Muscle layer of duodenum (tissue), 2 donors: Measurements from ENCODE around the gene ZPR1.

Experiments used
- H3K27ac ChIP-seq: one replicate; pipeline ENCODE4 v1.7.0; 2013; ENCODE audit warnings: mild to moderate bottlenecking, low read length
- H3K27me3 ChIP-seq: one replicate; pipeline ENCODE4 v1.7.0; 2013; ENCODE audit warnings: low read depth, mild to moderate bottlenecking, control low read depth, low read length
- H3K36me3 ChIP-seq, 2 donors: one replicate each; pipeline ENCODE4 v1.7.0; 2013; ENCODE audit warnings: low read length in 2 of 2, control low read depth in 1 of 2, mild to moderate bottlenecking in 1 of 2; ENCODE audit not compliant: insufficient read depth in 2 of 2, control insufficient read depth in 1 of 2
- H3K4me1 ChIP-seq, 2 donors: one replicate each; pipeline ENCODE4 v1.7.0; 2013; ENCODE audit warnings: low read length in 2 of 2, mild to moderate bottlenecking in 2 of 2, control low read depth in 1 of 2, moderate library complexity in 1 of 2; ENCODE audit not compliant: insufficient read depth in 2 of 2, control insufficient read depth in 1 of 2
- H3K4me3 ChIP-seq, 2 donors: one replicate each; pipeline ENCODE4 v1.7.0; 2013; ENCODE audit warnings: low read length in 2 of 2, low read depth in 1 of 2, mild to moderate bottlenecking in 1 of 2
- H3K9me3 ChIP-seq, 2 donors: one replicate each; pipeline ENCODE4 v1.7.0; 2013; ENCODE audit warnings: low read length in 2 of 2, control low read depth in 1 of 2, mild to moderate bottlenecking in 1 of 2; ENCODE audit not compliant: control insufficient read depth in 1 of 2
- donor health status: healthy.

The ZPR1 gene

DNA sequence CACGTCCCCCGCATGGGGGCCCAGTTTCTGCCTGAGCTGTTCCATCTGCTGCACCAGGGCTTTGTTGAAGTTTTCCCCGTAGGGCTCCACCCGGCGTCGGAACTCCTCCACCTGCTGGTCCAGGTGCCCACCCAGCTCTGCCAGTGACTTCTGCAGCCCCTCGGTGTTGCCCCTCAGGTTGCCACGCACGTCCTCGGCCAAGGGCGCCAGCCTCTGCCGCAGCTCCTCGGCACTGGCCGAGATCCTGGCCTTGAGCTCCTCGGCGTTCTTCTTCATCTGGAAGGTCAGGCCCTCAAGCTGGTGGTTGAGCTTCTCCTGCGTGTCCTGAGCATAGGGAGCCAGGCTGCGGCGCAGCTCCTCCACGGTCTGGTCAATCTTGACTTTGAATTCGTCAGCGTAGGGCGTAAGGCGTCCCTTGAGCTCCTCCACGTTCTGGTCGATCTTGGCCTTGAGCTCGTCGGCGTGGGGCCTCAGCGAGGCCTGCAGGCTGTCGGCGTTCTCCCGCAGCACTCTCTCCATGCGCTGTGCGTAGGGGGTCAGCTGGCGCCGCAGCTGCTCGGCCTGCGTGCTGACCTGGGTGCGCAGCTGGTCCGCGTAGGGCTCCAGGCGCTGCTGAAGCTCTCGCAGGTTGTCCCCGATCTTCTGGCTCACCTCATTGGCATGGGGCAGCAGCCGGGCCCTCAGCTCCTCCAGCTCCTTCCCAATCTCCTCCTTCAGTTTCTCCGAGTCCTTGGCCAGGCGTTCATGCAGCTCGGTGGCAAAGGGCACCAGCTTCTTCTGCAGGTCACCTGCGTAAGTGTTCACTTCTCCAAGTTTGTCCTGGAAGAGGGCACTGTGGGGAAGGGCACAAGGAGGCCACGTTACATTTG, 33.5 kb upstream of the ZPR1 start:
- no peaks in the 10 kb centered on the region for H3K4me1 ChIP-seq
- H3K9me3 ChIP-seq: no peaks in the 10 kb centered on the region
- H3K36me3 ChIP-seq: no peaks in the 10 kb centered on the region
- no peaks in the 10 kb centered on the region for H3K27me3 ChIP-seq
- no peak overlapping the region for H3K4me3 ChIP-seq
- H3K27ac ChIP-seq: no peak overlapping the region

GRCh38 chr11:116819049-116819448, 31.2 kb upstream of the ZPR1 start:
- no peaks in the 10 kb centered on the region for H3K4me1 ChIP-seq
- no peak overlapping the region for H3K27ac ChIP-seq
- no peak overlapping the region for H3K4me3 ChIP-seq
- H3K27me3 ChIP-seq: no peaks in the 10 kb centered on the region
- no peaks in the 10 kb centered on the region for H3K9me3 ChIP-seq
- H3K36me3 ChIP-seq: no peaks in the 10 kb centered on the region

- Histone ChIP-seq H3K9me3 (no peaks in the 10 kb centered on the region), H3K4me3 (no peak overlapping the region), H3K27ac (no peak overlapping the region), H3K36me3 (no peaks in the 10 kb centered on the region), H3K4me1 (no peaks in the 10 kb centered on the region), H3K27me3 (no peaks in the 10 kb centered on the region)
Measured at GRCh38 chr11:116814502-116814901, 26.7 kb upstream of the ZPR1 start.

DNA sequence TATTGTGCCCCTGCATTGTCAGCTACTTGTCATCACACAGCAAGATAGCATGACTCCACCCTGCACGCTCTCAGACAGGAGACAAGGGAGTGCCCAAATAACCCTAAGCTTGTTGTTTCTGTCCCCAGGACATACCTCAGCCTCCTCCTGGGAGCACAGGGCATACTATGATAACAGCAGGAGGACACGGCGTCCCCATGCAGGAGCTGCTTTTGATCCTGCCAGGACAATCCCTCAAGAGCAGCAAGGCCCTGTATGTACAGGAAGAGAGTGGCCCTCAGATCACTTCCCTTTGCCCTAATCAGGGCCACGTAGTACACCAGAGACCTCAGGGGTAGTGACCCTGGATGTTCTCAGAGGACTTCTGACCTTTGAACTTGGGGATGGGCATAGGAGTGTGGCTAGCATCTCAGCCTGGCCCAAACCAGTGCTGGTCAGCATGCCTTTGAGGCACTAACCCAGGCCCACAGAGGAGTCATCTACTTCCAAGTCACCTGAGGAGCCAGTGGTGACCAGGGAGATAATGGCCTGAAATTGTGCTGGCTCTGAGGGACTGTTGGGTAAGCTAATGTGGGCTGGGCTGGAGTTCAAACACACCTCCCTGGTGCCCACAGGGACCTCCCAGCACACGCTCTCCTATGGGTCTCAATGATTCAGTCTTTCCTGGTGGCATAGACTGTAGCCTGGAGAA, 26.1 kb upstream of the ZPR1 start:
- no peaks in the 10 kb centered on the region for H3K27me3 ChIP-seq
- H3K9me3 ChIP-seq: no peaks in the 10 kb centered on the region
- no peak overlapping the region for H3K27ac ChIP-seq
- no peak overlapping the region for H3K4me3 ChIP-seq
- H3K4me1 ChIP-seq: no peaks in the 10 kb centered on the region
- H3K36me3 ChIP-seq: no peaks in the 10 kb centered on the region

- no peaks in the 10 kb centered on the region for H3K4me1 ChIP-seq
Measured at GRCh38 chr11:116813170-116813569, 25.3 kb upstream of the ZPR1 start.

GRCh38 chr11:116812109-116812508, 24.3 kb upstream of the ZPR1 start:
- H3K4me1 ChIP-seq: no peaks in the 10 kb centered on the region
- no peaks in the 10 kb centered on the region for H3K27me3 ChIP-seq

More at GRCh38 chr11:116813170-116813569, 25.3 kb upstream of the ZPR1 start:
- Histone ChIP-seq H3K9me3 (no peaks in the 10 kb centered on the region), H3K36me3 (no peaks in the 10 kb centered on the region), H3K4me3 (no peak overlapping the region), H3K27ac (no peak overlapping the region), H3K27me3 (no peaks in the 10 kb centered on the region)

GRCh38 chr11:116811194-116811593, 23.4 kb upstream of the ZPR1 start:
- no peaks in the 10 kb centered on the region for H3K4me1 ChIP-seq
- H3K9me3 ChIP-seq: no peaks in the 10 kb centered on the region
- H3K36me3 ChIP-seq: no peaks in the 10 kb centered on the region
- no peaks in the 10 kb centered on the region for H3K27me3 ChIP-seq
- no peak overlapping the region for H3K27ac ChIP-seq
- H3K4me3 ChIP-seq: no peak overlapping the region

More at GRCh38 chr11:116812109-116812508, 24.3 kb upstream of the ZPR1 start:
- Histone ChIP-seq H3K27ac (no peak overlapping the region), H3K9me3 (no peaks in the 10 kb centered on the region), H3K4me3 (no peak overlapping the region), H3K36me3 (no peaks in the 10 kb centered on the region)

DNA sequence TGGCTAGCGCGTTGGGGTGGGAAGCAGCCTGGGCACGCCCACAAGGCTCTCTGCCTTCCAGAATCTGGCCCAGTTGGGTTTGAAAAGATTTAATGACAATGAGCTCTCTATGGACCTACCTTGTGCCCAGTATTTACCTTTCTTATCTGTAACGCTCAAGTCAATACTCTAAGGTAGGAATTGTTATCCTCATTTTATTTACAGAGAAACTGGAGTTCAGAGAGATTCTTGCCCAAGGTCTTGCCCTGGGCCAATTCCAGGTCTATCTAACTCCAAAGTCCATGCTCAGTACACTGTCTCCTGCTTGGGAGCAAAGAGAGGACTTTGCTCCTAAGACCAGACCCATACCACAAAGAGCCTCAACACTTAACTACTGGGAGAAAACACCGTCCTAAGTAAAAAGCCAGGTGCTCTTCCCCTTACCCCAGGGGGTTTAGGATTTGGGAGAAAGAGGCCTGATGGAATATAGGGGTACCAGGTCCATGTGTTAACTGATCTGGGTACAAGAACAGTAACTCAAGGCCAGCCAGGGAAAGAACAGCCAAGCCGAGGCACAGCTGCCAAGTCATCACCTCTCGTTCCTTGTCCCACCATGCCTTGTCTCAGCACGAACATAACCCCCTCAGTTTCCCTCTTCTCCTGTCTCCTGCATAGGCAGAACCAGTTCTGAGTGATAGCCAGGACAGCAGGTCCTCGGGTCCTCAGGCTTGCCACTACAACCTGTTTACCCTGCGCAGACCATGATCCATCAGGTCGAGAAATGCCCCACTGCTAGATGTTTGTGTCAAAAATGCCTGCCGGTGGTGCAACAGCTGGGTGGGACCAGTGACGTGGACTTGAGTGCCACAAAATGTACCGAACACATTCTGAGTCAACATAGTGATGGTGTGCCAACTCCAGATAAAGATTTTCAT, 20.7 kb upstream of the ZPR1 start:
- no peak overlapping the region for H3K4me3 ChIP-seq
- H3K9me3 ChIP-seq: no peaks in the 10 kb centered on the region
- H3K27ac ChIP-seq: no peak overlapping the region

GRCh38 chr11:116807601-116808261, 19.9 kb upstream of the ZPR1 start:
- Histone ChIP-seq H3K36me3 (no peaks in the 10 kb centered on the region), H3K4me3 (no peak overlapping the region), H3K9me3 (no peaks in the 10 kb centered on the region), H3K27me3 (no peaks in the 10 kb centered on the region), H3K4me1 (no peaks in the 10 kb centered on the region), H3K27ac (no peak overlapping the region)

More for the DNA sequence above, 20.7 kb upstream of the ZPR1 start:
- Histone ChIP-seq H3K36me3 (no peaks in the 10 kb centered on the region), H3K4me1 (no peaks in the 10 kb centered on the region), H3K27me3 (no peaks in the 10 kb centered on the region)

- Histone ChIP-seq H3K4me3 (no peak overlapping the region), H3K4me1 (no peaks in the 10 kb centered on the region), H3K27ac (no peak overlapping the region), H3K9me3 (no peaks in the 10 kb centered on the region), H3K36me3 (no peaks in the 10 kb centered on the region), H3K27me3 (no peaks in the 10 kb centered on the region)
Measured at GRCh38 chr11:116804001-116804400, 16.2 kb upstream of the ZPR1 start.
